ENCODE results near the gene FGD6. TPM values are rescaled to one million over a fixed set of nuclear protein-coding genes. Genes with fewer than 3 reads are reported as not detected.

FGD6 gene
- total and polyA plus RNA-seq, 2 of the 4 experiments (the other 2 are of a cell fraction): 2.6 to 9.5 TPM

DNA sequence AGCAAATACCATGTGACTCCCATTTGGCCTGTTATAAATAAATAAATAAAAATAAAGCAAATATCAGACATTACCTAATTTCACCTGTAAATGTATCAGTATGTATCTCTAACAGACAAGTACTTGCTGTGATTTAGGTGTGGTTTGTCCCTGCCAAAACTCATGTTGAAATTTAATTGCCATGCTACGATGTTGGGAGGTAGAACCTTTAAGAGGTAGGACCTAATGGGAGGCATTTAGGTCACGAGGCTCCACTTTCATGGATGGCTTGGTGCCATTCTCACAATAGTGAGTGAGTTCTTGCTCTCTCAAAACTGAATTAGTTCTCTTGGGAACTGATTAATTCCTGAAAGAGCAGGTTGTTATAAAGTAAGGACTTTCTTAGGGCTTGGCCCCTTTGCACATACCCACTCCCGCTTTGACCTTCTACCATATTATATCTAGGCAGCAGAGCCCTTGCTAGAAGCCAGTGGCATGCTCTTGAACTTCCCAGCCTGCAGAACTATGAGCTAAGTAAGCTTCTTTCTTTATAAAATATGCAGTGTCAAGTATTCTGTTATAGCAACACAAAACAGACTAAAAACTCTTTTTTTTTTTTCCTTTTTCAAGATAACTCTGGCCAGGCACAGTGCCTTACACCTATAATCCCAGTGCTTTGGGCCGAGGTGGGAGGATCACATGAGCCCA is 26.4 kb upstream of the FGD6 start:
- Histone ChIP-seq H3K9me1 (ENCODE audit: insufficient read depth, low read length) (peaks cover 11% of the 10 kb centered on the region), H3K14ac (replicated peaks; ENCODE audit: low read depth, low read length) (no peak overlapping the region), H4K8ac (ENCODE audit: low read depth in 2 of 2, low read length in 2 of 2) (no peak overlapping the region), H3K4ac (ENCODE audit: low read depth, low read length) (no peak overlapping the region), H3K79me1 (ENCODE audit: low read depth in 1 of 2, low read length in 2 of 2) (peaks cover 27 to 58% of the 10 kb centered on the region in 2 experiments), H2BK15ac (ENCODE audit: low read depth, low read length) (no peak overlapping the region), H2BK120ac (ENCODE audit: low read depth, low read length) (no peak overlapping the region), H3K4me2 (ENCODE audit: low read depth, low read length) (no peak overlapping the region), H3K4me1 (ENCODE audit: control insufficient read depth, insufficient read depth, low read length) (peaks cover 5% of the 10 kb centered on the region), H3K36me3 (ENCODE audit: control insufficient read depth, insufficient read depth, low read length) (peaks cover 7% of the 10 kb centered on the region), H3K27ac (ENCODE audit: insufficient read depth, low read length) (no peak overlapping the region), H3K56ac (ENCODE audit: extremely low read depth, insufficient read depth, low read length) (no peak overlapping the region), H2BK5ac (ENCODE audit: low read depth, low read length, poor library complexity, severe bottlenecking) (no peak overlapping the region), H4K20me1 (ENCODE audit: insufficient read depth, low read length) (0 out of 2 replicates have a peak, but pooled peaks cover 3% of the 10 kb centered on the region), H2AK9ac (replicated peaks; ENCODE audit: low read depth, low read length, poor library complexity) (no peak overlapping the region), H2AFZ (replicated peaks; ENCODE audit: low read length, poor library complexity) (no peak overlapping the region), H4K5ac (ENCODE audit: low read depth, low read length) (no peak overlapping the region), H2AK5ac (ENCODE audit: low read depth, low read length) (no peak overlapping the region), H3K27me3 (ENCODE audit: control insufficient read depth, insufficient read depth, low read length) (no peaks in the 10 kb centered on the region), H2BK20ac (ENCODE audit: low read depth, low read length) (no peak overlapping the region), H3K18ac (ENCODE audit: low read depth, low read length) (no peak overlapping the region), H4K91ac (ENCODE audit: insufficient read depth, low read depth, low read length) (no peak overlapping the region), H3K23ac (ENCODE audit: low read depth, low read length) (0 out of 2 replicates have a peak overlapping the region, but pooled peaks have one; percentile 33), H3K4me3 (ENCODE audit: insufficient read depth, low read depth, low read length) (no peak overlapping the region), H3K9me3 (ENCODE audit: control insufficient read depth, insufficient read depth, low read length) (no peaks in the 10 kb centered on the region), H3K9ac (ENCODE audit: low read depth, low read length) (no peak overlapping the region)
- in situ Hi-C loops (cut with MboI; ENCODE audit: low sequenced_read_pairs) (no loop called here), intact Hi-C loops (cut with micrococcal nuclease) (no loop called here), dilution Hi-C loops (cut with HindIII; ENCODE audit: low sequenced_read_pairs, unreplicated experiment) (no loop called here)
- no peak for TF ChIP-seq CTCF (conservative IDR thresholded peaks at IDR 0.05; ENCODE audit: low read depth, low read length)
- no peak for TF ChIP-seq MAFK (IDR thresholded peaks at IDR 0.05; ENCODE audit: low read depth, low read length)
- TF ChIP-seq MAZ (IDR thresholded peaks at IDR 0.05; ENCODE audit: borderline replicate concordance, low read depth, low read length): no peak
- no peak for TF ChIP-seq CHD1 (IDR thresholded peaks at IDR 0.05; ENCODE audit: low read depth, low read length)
- TF ChIP-seq RFX5 (IDR thresholded peaks at IDR 0.05; ENCODE audit: low read depth, low read length): no peak
- no peak for TF ChIP-seq MXI1 (IDR thresholded peaks at IDR 0.05; ENCODE audit: borderline replicate concordance, low read depth, low read length)
- TF ChIP-seq POLR2A (IDR thresholded peaks at IDR 0.05; ENCODE audit: low read depth, low read length): no peak
- DNase-seq (no peak), ATAC-seq (ENCODE audit: low read depth) (no peak)
- no CpG with 5 or more reads among the region's 4 CpGs for WGBS, 2 experiments (ENCODE audit: extremely low coverage in 2 of 2, insufficient read length in 1 of 2)
- ChIA-PET CTCF (interaction anchor here (0.6 kb wide), 1 partner anchor 943 kb away, joined by 3 read pairs; no protein-coding TSS in a partner anchor), POLR2A (ENCODE audit: unreplicated experiment) (interaction anchor here (0.6 kb wide), 1 partner anchor 230 kb away, joined by 7 read pairs; the partner anchor contains the start of gene METAP2)
- no TSS peak for BruUV-seq (replicated peaks)

All from IMR-90 (cell line).